Endothelial cell (in vitro differentiated cells): Measurements from ENCODE around the gene PRAC2. TPM values are rescaled to one million over a fixed set of nuclear protein-coding genes. Genes with fewer than 3 reads are reported as not detected.

ENCODE experiments used
- DNase-seq: peaks from one replicate; pipeline ENCODE4 v3.0.0; 2021; ENCODE audit warnings: low spot score
- H3K27ac Mint-ChIP-seq: one replicate; pipeline ENCODE4 v1.8.0; 2021; ENCODE audit warnings: mixed read lengths, inconsistent platforms; ENCODE audit not compliant: unreplicated experiment
- H3K27me3 Mint-ChIP-seq: one replicate; pipeline ENCODE4 v1.8.0; 2021; ENCODE audit warnings: mild to moderate bottlenecking, moderate library complexity, mixed read lengths, inconsistent platforms; ENCODE audit not compliant: unreplicated experiment
- H3K36me3 Mint-ChIP-seq: one replicate; pipeline ENCODE4 v1.8.0; 2021; ENCODE audit warnings: mild to moderate bottlenecking, low read depth, mixed read lengths, inconsistent platforms; ENCODE audit not compliant: unreplicated experiment
- H3K4me1 Mint-ChIP-seq: one replicate; pipeline ENCODE4 v1.8.0; 2021; ENCODE audit warnings: mild to moderate bottlenecking, mixed read lengths, inconsistent platforms; ENCODE audit not compliant: unreplicated experiment
- H3K4me3 Mint-ChIP-seq: one replicate; pipeline ENCODE4 v1.8.0; 2021; ENCODE audit warnings: mild to moderate bottlenecking, mixed read lengths, inconsistent platforms; ENCODE audit not compliant: unreplicated experiment
- H3K9me3 Mint-ChIP-seq: one replicate; pipeline ENCODE4 v1.8.0; 2021; ENCODE audit warnings: mixed read lengths, inconsistent platforms; ENCODE audit not compliant: unreplicated experiment
- microRNA-seq: library from miRNA; unstranded; fragments of <30 nt; microRNA quantifications from one replicate; pipeline ENCODE4, GENCODE V29; 2020; ENCODE audit not compliant: unreplicated experiment
- total RNA-seq: library from RNA; stranded (reverse); fragmentation: NEBNext Ultra II Directional; extraction: Animal tissue kit (Norgen Biotek cat#: 25700); gene quantifications from one replicate; pipeline ENCODE4 v1.2.1, GENCODE V29; 2021; ENCODE audit not compliant: unreplicated experiment
- TF ChIP-seq, protein P1 (sequence below): fragments of 200-600 bp; sonication (generic); IDR thresholded peaks from one replicate; pipeline ENCODE4 v1.5.0; 2021; ENCODE audit warnings: antibody characterized with exemption; ENCODE audit not compliant: unreplicated experiment

The PRAC2 gene
- total RNA-seq, 1 donor from 2014 or later = not detected

DNA sequence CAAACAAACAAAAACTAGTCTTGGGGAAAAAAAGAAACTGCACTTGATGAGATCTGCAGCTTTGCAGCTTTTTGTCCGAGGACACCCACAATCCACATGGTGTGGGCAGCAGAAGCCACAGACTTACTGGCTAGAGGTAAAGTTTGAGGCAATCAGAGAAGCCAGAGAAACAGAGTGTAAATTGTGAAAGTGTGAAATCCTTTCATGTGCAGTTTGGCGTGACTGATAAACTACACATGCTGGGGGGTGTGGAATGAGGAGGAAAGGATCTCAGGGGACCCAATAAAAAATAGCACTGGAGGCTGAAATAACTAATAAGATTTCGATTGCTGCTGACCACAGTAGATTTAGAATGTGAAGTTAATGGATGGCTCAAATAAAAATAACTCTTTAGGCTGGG, 48.0 kb downstream of the PRAC2 start:
- Mint-ChIP-seq H3K4me1 (no peaks in the 10 kb centered on the region), H3K27me3 (no peaks in the 10 kb centered on the region), H3K4me3 (no peak overlapping the region), H3K27ac (no peak overlapping the region), H3K36me3 (no peaks in the 10 kb centered on the region), H3K9me3 (no peaks in the 10 kb centered on the region)
- no peak for DNase-seq
- TF ChIP-seq, protein P1, sequence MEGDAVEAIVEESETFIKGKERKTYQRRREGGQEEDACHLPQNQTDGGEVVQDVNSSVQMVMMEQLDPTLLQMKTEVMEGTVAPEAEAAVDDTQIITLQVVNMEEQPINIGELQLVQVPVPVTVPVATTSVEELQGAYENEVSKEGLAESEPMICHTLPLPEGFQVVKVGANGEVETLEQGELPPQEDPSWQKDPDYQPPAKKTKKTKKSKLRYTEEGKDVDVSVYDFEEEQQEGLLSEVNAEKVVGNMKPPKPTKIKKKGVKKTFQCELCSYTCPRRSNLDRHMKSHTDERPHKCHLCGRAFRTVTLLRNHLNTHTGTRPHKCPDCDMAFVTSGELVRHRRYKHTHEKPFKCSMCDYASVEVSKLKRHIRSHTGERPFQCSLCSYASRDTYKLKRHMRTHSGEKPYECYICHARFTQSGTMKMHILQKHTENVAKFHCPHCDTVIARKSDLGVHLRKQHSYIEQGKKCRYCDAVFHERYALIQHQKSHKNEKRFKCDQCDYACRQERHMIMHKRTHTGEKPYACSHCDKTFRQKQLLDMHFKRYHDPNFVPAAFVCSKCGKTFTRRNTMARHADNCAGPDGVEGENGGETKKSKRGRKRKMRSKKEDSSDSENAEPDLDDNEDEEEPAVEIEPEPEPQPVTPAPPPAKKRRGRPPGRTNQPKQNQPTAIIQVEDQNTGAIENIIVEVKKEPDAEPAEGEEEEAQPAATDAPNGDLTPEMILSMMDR = no peak

DNA sequence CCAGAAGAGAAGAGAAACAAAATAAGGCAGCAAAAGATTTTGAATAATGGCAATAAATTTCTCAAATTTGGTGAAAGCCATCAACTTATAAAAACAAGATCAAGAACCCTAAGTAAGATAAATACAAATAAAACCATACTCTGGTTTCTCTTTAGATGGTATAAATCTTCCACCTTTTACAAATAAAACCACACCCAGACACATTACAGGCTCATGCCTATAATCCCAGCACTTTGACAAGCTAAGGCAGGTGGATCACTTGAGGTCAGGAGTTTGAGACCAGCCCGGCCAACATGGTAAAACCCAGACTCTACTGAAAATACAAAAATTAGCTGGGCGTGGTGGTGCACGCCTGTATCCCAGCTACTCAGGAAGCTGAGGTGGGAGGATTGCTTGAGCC, 50.3 kb downstream of the PRAC2 start:
- Mint-ChIP-seq H3K36me3 (no peaks in the 10 kb centered on the region), H3K4me3 (no peak overlapping the region), H3K27ac (no peak overlapping the region), H3K4me1 (no peaks in the 10 kb centered on the region), H3K9me3 (no peaks in the 10 kb centered on the region), H3K27me3 (peaks cover 2% of the 10 kb centered on the region)
- no peak for DNase-seq
- TF ChIP-seq, protein P1 = no peak

Small RNA genes lying within 50 kb of the gene (microRNA-seq; reads per million reads assigned to microRNA genes)
- gene MIR3185 = not detected

Other genes with a start within 250 kb of the PRAC2 start
- not detected for gene HOXB1, start 192.2 kb upstream of the PRAC2 start, total RNA-seq
- gene HOXB2, start 178.1 kb upstream of the PRAC2 start, total RNA-seq = 5.6 TPM
- gene HOXB4, start 144.8 kb upstream of the PRAC2 start, total RNA-seq = 6.5 TPM
- gene HOXB3, start 132.9 kb upstream of the PRAC2 start, total RNA-seq = 17.7 TPM
- gene HOXB5, start 129.4 kb upstream of the PRAC2 start, total RNA-seq = 0.59 TPM
- 1.9 TPM for gene HOXB6, start 118.2 kb upstream of the PRAC2 start, total RNA-seq
- gene HOXB7, start 112.2 kb upstream of the PRAC2 start, total RNA-seq = 3.6 TPM
- 0.15 TPM for gene HOXB8, start 107.9 kb upstream of the PRAC2 start, total RNA-seq
- 0.49 TPM for gene HOXB9, start 96.8 kb upstream of the PRAC2 start, total RNA-seq
- not detected for gene PRAC1, start 667 bp upstream of the PRAC2 start, total RNA-seq
- not detected for gene HOXB13, start 5.6 kb downstream of the PRAC2 start, total RNA-seq
- 0.87 TPM for gene TTLL6, start 94.0 kb downstream of the PRAC2 start, total RNA-seq
- gene CALCOCO2, start 107.8 kb downstream of the PRAC2 start, total RNA-seq = 46.1 TPM
- 36.7 TPM for gene ATP5MC1, start 169.6 kb downstream of the PRAC2 start, total RNA-seq
- gene UBE2Z, start 185.2 kb downstream of the PRAC2 start, total RNA-seq = 81.8 TPM
- 149 TPM for gene SNF8, start 221.7 kb downstream of the PRAC2 start, total RNA-seq
- gene GIP, start 245.4 kb downstream of the PRAC2 start, total RNA-seq = not detected